Smooth muscle cell (in vitro differentiated cells): Measurements from ENCODE around the gene LCAT. TPM values are rescaled to one million over a fixed set of nuclear protein-coding genes. Genes with fewer than 3 reads are reported as not detected.

Experiments used
- DNase-seq: peaks from one replicate; lab custom pipeline; 2025; ENCODE audit not compliant: unreplicated experiment; lab: John Stamatoyannopoulos, UW
- H2AFZ ChIP-seq: fragments of 200-600 bp; sonication (generic); 2 replicates; pipeline ENCODE4 v1.6.0; 2016; ENCODE audit warnings: antibody characterized with exemption, low read depth, mild to moderate bottlenecking
- H3F3A ChIP-seq: fragments of 200-600 bp; sonication (generic); 2 replicates; pipeline ENCODE4 v1.6.0; 2017; ENCODE audit warnings: antibody characterized with exemption, low read depth
- H3K27ac ChIP-seq: fragments of 200-600 bp; sonication (generic); 2 replicates; pipeline ENCODE4 v1.5.1; 2016; ENCODE audit warnings: low read depth, mild to moderate bottlenecking
- H3K27me3 ChIP-seq: fragments of 200-600 bp; sonication (generic); 2 replicates; pipeline ENCODE4 v1.6.1; 2016; ENCODE audit warnings: low read depth, mild to moderate bottlenecking
- H3K36me3 ChIP-seq: fragments of 200-600 bp; sonication (generic); 2 replicates; pipeline ENCODE4 v1.5.1; 2016; ENCODE audit warnings: low read depth
- H3K4me1 ChIP-seq: fragments of 200-600 bp; sonication (generic); 2 replicates; pipeline ENCODE4 v1.5.1; 2016; ENCODE audit warnings: low read depth
- H3K4me2 ChIP-seq: fragments of 200-600 bp; sonication (generic); 2 replicates; pipeline ENCODE4 v1.6.0; 2016; ENCODE audit warnings: mild to moderate bottlenecking
- H3K4me3 ChIP-seq: fragments of 200-600 bp; sonication (generic); 2 replicates; pipeline ENCODE4 v1.5.1; 2016; ENCODE audit warnings: mild to moderate bottlenecking
- H3K79me2 ChIP-seq: fragments of 200-600 bp; sonication (generic); 2 replicates; pipeline ENCODE4 v1.6.0; 2016; ENCODE audit warnings: low read depth, mild to moderate bottlenecking
- H3K9ac ChIP-seq: fragments of 200-600 bp; sonication (generic); 2 replicates; pipeline ENCODE4 v1.6.0; 2016; ENCODE audit warnings: low read depth
- H3K9me3 ChIP-seq: fragments of 200-600 bp; sonication (generic); replicated peaks from 2 replicates; pipeline ENCODE4 v1.5.1; 2016; ENCODE audit warnings: low read depth
- H4K20me1 ChIP-seq: fragments of 200-600 bp; sonication (generic); 2 replicates; pipeline ENCODE4 v1.6.0; 2016; ENCODE audit warnings: low read depth
- WGBS: methylation state at CpG from one replicate; pipeline ENCODE4 v1.1.7; 2016; ENCODE audit warnings: low lambda C conversion rate; 5-methylcytosine and 5-hydroxymethylcytosine counted together
- polyA plus RNA-seq: library from polyadenylated mRNA; unstranded; fragments of >200 nt; fragmentation: Nextera tagmentation; extraction: Ambion mirVana; gene quantifications from 2 replicates; pipeline ENCODE4 v1.2.1, GENCODE V29; 2016
- total RNA-seq: library from RNA; depleted of rRNA; stranded (reverse); fragments of >200 nt; gene quantifications from 2 replicates; pipeline ENCODE4 v1.2.3, GENCODE V29; 2014
- TF ChIP-seq, protein P1 (sequence below): fragments of 200-600 bp; sonication (generic); IDR thresholded peaks from 2 replicates; pipeline ENCODE4 v1.5.1; 2017; ENCODE audit warnings: borderline replicate concordance, mild to moderate bottlenecking, antibody characterized with exemption; ENCODE audit not compliant: insufficient read depth, poor library complexity, severe bottlenecking

The LCAT gene
- total and polyA plus RNA-seq, 2 experiments from 2014 or later = 14.3 to 34.6 TPM

DNA sequence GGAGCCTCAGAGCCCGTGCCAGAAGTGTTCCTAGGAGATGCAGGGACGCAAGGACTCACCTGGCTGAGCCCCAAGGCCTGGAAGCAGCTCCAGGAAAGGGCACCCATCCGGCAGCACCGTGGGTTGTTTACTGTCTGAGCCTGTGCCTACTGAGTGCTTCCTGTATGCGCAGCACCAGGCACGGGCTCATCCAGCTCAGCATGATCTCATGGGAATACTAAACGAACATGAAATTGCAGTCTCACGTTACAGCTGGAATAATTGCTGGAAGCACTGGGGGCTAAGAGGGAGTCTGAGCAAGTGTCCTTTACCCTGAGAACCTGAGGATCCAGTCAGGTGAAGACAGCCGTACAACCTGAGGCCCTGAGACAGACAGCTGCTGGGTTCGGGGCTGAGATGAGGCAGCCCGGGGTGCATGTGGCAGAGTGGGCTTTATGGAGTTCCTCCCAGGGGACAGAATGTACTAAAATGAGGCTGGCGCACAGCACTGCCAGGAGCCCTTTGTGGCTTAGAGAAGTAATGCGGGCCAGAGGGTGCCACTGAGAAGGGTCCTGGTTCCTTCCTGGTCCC, 17.7 kb downstream of the LCAT start:
- Histone ChIP-seq H2AFZ (no peak overlapping the region), H3K9me3 (no peaks in the 10 kb centered on the region), H3K4me2 (no peak overlapping the region), H3F3A (no peaks in the 10 kb centered on the region), H3K4me3 (no peak overlapping the region), H3K9ac (no peak overlapping the region), H3K79me2 (peaks cover 7% of the 10 kb centered on the region), H4K20me1 (peaks cover 85% of the 10 kb centered on the region), H3K4me1 (no peaks in the 10 kb centered on the region), H3K27ac (no peak overlapping the region), H3K27me3 (no peaks in the 10 kb centered on the region), H3K36me3 (no peaks in the 10 kb centered on the region)
- TF ChIP-seq, protein P1, sequence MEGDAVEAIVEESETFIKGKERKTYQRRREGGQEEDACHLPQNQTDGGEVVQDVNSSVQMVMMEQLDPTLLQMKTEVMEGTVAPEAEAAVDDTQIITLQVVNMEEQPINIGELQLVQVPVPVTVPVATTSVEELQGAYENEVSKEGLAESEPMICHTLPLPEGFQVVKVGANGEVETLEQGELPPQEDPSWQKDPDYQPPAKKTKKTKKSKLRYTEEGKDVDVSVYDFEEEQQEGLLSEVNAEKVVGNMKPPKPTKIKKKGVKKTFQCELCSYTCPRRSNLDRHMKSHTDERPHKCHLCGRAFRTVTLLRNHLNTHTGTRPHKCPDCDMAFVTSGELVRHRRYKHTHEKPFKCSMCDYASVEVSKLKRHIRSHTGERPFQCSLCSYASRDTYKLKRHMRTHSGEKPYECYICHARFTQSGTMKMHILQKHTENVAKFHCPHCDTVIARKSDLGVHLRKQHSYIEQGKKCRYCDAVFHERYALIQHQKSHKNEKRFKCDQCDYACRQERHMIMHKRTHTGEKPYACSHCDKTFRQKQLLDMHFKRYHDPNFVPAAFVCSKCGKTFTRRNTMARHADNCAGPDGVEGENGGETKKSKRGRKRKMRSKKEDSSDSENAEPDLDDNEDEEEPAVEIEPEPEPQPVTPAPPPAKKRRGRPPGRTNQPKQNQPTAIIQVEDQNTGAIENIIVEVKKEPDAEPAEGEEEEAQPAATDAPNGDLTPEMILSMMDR = no peak
- no peak for DNase-seq
- 80% methylated on average over 13 of the region's 13 CpGs for WGBS

DNA sequence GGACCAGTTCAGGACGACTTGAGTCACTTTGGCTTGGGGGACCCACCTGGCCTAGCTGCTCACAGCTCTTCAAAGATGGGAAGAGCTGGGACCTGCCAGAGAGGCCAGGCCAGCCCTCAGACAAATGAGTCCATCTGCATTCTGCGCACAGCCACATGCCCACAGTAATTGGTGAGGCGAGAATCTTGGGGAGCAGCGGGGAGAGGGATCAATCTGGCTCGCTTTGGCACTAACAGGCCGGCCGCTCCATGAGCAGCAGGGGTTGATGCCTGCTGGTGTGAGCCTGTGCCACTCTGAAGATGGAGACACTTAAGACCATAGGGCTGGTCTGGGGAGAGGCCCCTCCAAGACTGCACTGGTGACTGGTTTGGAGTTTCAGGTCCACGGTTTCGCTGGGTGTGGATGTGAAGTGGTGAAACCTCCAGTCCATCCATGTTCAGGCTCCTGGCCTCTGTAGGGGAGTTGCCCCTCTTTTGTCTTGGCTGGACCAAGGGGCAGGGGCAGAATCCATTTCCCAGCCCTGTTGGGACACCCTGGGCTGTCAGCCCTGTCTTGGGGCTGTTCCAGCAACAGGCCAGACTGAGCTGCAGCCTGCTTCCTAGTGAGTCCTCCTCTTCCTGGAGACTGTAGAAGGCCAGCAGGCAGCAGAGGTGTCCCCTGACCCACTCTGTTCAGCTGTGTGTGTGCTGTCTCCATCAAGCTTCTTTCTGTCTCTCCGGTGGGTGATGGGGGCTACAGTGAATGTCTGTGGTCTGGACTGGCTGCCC, 19.6 kb downstream of the LCAT start:
- WGBS = 86% methylated on average over 10 of the region's 10 CpGs
- Histone ChIP-seq H2AFZ (no peak overlapping the region), H3K79me2 (peaks cover 17% of the 10 kb centered on the region), H3K9me3 (no peaks in the 10 kb centered on the region), H3K9ac (no peak overlapping the region), H3K27ac (no peak overlapping the region), H3K36me3 (no peaks in the 10 kb centered on the region), H3K4me3 (no peak overlapping the region), H3K4me2 (no peak overlapping the region), H4K20me1 (peaks cover 96% of the 10 kb centered on the region), H3K27me3 (no peaks in the 10 kb centered on the region), H3F3A (no peaks in the 10 kb centered on the region), H3K4me1 (no peaks in the 10 kb centered on the region)
- DNase-seq = no peak
- TF ChIP-seq, protein P1 = no peak

DNA sequence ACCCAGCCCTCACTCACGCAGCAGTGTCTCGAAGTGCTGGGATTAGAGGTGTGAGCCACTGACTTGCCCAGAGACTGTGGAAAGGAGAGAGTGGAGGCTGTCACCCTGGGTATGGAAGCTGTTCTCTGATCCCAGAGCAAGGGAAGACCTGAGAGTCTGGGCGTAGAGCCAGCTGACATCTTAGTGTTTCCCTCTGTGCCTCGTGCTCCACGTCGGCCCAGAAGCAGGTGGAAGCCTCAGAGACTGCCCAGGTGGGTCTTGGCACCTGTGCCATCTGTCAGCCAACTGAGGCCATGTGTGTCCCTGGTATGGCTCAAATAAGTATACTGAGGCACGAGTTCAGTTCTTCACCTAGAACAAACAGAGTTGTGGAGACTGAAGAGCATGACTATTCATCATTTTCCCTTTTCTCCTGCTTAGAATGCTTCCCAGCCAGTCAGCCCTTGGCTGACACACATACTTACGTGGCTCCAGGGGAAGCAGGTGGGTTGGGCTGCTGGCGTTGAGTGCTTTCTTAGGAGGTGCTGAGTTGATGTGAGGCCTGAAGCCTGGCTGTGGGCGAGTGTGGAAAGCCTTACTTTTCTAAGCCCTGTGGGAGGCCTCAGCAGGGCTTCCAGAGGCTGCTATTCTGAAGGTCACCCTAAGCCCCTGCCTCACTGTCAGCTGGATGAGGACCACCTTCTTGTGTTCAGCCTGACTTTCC, 20.4 kb downstream of the LCAT start:
- Histone ChIP-seq H3K27me3 (no peaks in the 10 kb centered on the region), H3K9me3 (no peaks in the 10 kb centered on the region), H3F3A (no peaks in the 10 kb centered on the region), H3K27ac (no peak overlapping the region), H2AFZ (no peak overlapping the region), H4K20me1 (peaks cover 98% of the 10 kb centered on the region), H3K4me2 (no peak overlapping the region), H3K9ac (no peak overlapping the region), H3K36me3 (no peaks in the 10 kb centered on the region), H3K4me1 (no peaks in the 10 kb centered on the region), H3K79me2 (peaks cover 17% of the 10 kb centered on the region), H3K4me3 (no peak overlapping the region)
- no peak for DNase-seq
- 93% methylated on average over 10 of the region's 10 CpGs for WGBS
- TF ChIP-seq, protein P1 = no peak
